Esophagus (tissue), 2 donors: ENCODE results near the gene IZUMO1. TPM values are rescaled to one million over a fixed set of nuclear protein-coding genes. Genes with fewer than 3 reads are reported as not detected.
A peak's percentile ranks its signal among the peaks of the same experiment; 100 is the strongest.

Experiments
- H3K27ac ChIP-seq, 2 donors: one replicate each; pipeline ENCODE4 v1.5.1; 2013; ENCODE audit warnings: low read depth in 2 of 2, mild to moderate bottlenecking in 2 of 2, inconsistent platforms in 1 of 2, low read length in 1 of 2, moderate library complexity in 1 of 2
- H3K27me3 ChIP-seq, 2 donors: one replicate each; pipeline ENCODE4 v1.6.1; 2013; ENCODE audit warnings: low read length in 2 of 2, control low read depth in 1 of 2, mild to moderate bottlenecking in 1 of 2; ENCODE audit not compliant: insufficient read depth in 2 of 2, control insufficient read depth in 1 of 2
- H3K36me3 ChIP-seq, 2 donors: one replicate each; pipeline ENCODE4 v1.6.1; 2013; ENCODE audit warnings: low read length in 1 of 2; ENCODE audit not compliant: control insufficient read depth in 2 of 2, insufficient read depth in 2 of 2
- H3K4me1 ChIP-seq, 2 donors: one replicate each; pipeline ENCODE4 v1.6.1; 2013; ENCODE audit warnings: low read length in 1 of 2; ENCODE audit not compliant: control insufficient read depth in 2 of 2, insufficient read depth in 2 of 2
- H3K4me3 ChIP-seq, 2 donors: one replicate each; pipeline ENCODE4 v1.5.1; 2013; ENCODE audit warnings: low read length in 2 of 2, mild to moderate bottlenecking in 2 of 2, low read depth in 1 of 2, moderate library complexity in 1 of 2
- H3K9me3 ChIP-seq, 2 donors: one replicate each; pipeline ENCODE4 v1.6.1; 2013; ENCODE audit warnings: mild to moderate bottlenecking in 2 of 2, low read depth in 1 of 2, low read length in 1 of 2, moderate library complexity in 1 of 2; ENCODE audit not compliant: control insufficient read depth in 2 of 2, insufficient read depth in 1 of 2
- WGBS, 2 donors: extraction: QIAGEN DNeasy Blood & Tissue Kit; methylation state at CpG; one replicate each; pipeline ENCODE4 v1.1.7; 2013; 5-methylcytosine and 5-hydroxymethylcytosine counted together
- polyA plus RNA-seq, 2 donors: library from polyadenylated mRNA; stranded (reverse); fragments of 200-250 nt; gene quantifications; one replicate each; pipeline ENCODE4 v1.2.3, GENCODE V29; 2013
- donor health status: healthy with polysubstance abuse.
- donor health status: Bipolar disorder and iron deficiency.

IZUMO1 gene
- polyA plus RNA-seq, 2 donors, result 0.16 to 0.39 TPM

- H3K4me1 ChIP-seq, result peaks cover 2 to 9% of the 10 kb centered on the region in 2 donors
- no peak overlapping the region for H3K27ac ChIP-seq
- H3K36me3 ChIP-seq, result peaks cover 0 to 8% of the 10 kb centered on the region in 2 donors
- H3K27me3 ChIP-seq, result no peaks in the 10 kb centered on the region
- H3K9me3 ChIP-seq, result no peaks in the 10 kb centered on the region
- WGBS, 2 donors, result 83 to 89% methylated on average over 29 of the region's 29 CpGs
- H3K4me3 ChIP-seq, result peak overlapping the region in 1 of 2 donors; percentile 2
Measured at GRCh38 chr19:48750771-48751504, 4.2 kb upstream of the IZUMO1 start.

GRCh38 chr19:48750351-48750750 lies 3.6 kb upstream of the IZUMO1 start:
- Histone ChIP-seq H3K27ac (no peak overlapping the region), H3K36me3 (peaks cover 0 to 8% of the 10 kb centered on the region in 2 donors), H3K4me3 (no peak overlapping the region), H3K4me1 (peaks cover 2 to 9% of the 10 kb centered on the region in 2 donors), H3K9me3 (no peaks in the 10 kb centered on the region), H3K27me3 (no peaks in the 10 kb centered on the region)
- 87 to 96% methylated on average over 31 of the region's 31 CpGs for WGBS, 2 donors

GRCh38 chr19:48749571-48750198 lies 3.0 kb upstream of the IZUMO1 start:
- H3K27me3 ChIP-seq, result no peaks in the 10 kb centered on the region

GRCh38 chr19:48746110-48746509 lies 599 bp downstream of the IZUMO1 start:
- Histone ChIP-seq H3K4me1 (peaks cover 3 to 6% of the 10 kb centered on the region in 2 donors), H3K9me3 (peaks cover 0 to 2% of the 10 kb centered on the region in 2 donors), H3K27ac (no peak overlapping the region), H3K27me3 (no peaks in the 10 kb centered on the region), H3K36me3 (peaks cover 0 to 8% of the 10 kb centered on the region in 2 donors), H3K4me3 (no peak overlapping the region)
- 79 to 80% methylated on average over 8 of the region's 8 CpGs for WGBS, 2 donors

More at GRCh38 chr19:48749571-48750198, 3.0 kb upstream of the IZUMO1 start:
- Histone ChIP-seq H3K4me1 (peaks cover 2 to 9% of the 10 kb centered on the region in 2 donors), H3K36me3 (peaks cover 0 to 8% of the 10 kb centered on the region in 2 donors), H3K27ac (no peak overlapping the region), H3K4me3 (no peak overlapping the region), H3K9me3 (no peaks in the 10 kb centered on the region)
- WGBS, 2 donors, result 67 to 75% methylated on average over 4 of the region's 4 CpGs

GRCh38 chr19:48745208-48745995 lies 1.3 kb downstream of the IZUMO1 start:
- Histone ChIP-seq H3K4me3 (no peak overlapping the region), H3K27ac (no peak overlapping the region), H3K36me3 (peaks cover 0 to 7% of the 10 kb centered on the region in 2 donors), H3K27me3 (no peaks in the 10 kb centered on the region), H3K9me3 (peaks cover 0 to 2% of the 10 kb centered on the region in 2 donors), H3K4me1 (peaks cover 5 to 10% of the 10 kb centered on the region in 2 donors)
- 37 to 46% methylated on average over 33 of the region's 33 CpGs for WGBS, 2 donors

GRCh38 chr19:48742096-48742495 lies 4.6 kb downstream of the IZUMO1 start:
- WGBS, 2 donors, result 91 to 92% methylated on average over 11 of the region's 11 CpGs
- H3K4me1 ChIP-seq, result peaks cover 3 to 20% of the 10 kb centered on the region in 2 donors

GRCh38 chr19:48741129-48741999 lies 5.3 kb downstream of the IZUMO1 start:
- Histone ChIP-seq H3K4me3 (no peak overlapping the region), H3K36me3 (no peaks in the 10 kb centered on the region), H3K9me3 (peaks cover 0 to 2% of the 10 kb centered on the region in 2 donors), H3K4me1 (peaks cover 3 to 20% of the 10 kb centered on the region in 2 donors), H3K27ac (peak overlapping the region; percentile 74 to 79), H3K27me3 (no peaks in the 10 kb centered on the region)
- WGBS, 2 donors, result 32 to 38% methylated on average over 35 of the region's 35 CpGs

More at GRCh38 chr19:48742096-48742495, 4.6 kb downstream of the IZUMO1 start:
- H3K27me3 ChIP-seq, result no peaks in the 10 kb centered on the region
- peak overlapping the region in 1 of 2 donors; percentile 71 for H3K27ac ChIP-seq
- no peak overlapping the region for H3K4me3 ChIP-seq
- peaks cover 0 to 2% of the 10 kb centered on the region in 2 donors for H3K9me3 ChIP-seq
- no peaks in the 10 kb centered on the region for H3K36me3 ChIP-seq

GRCh38 chr19:48740164-48740972 lies 6.3 kb downstream of the IZUMO1 start, which contains the start of gene RASIP1:
Gene RASIP1, minus strand, starts transcription at chr19:48740610. Its CDS starts 328 bp downstream, at chr19:48740282.
- peak within 1 kb of the TSS; percentile 74 to 79 for H3K27ac ChIP-seq
- peaks cover 3 to 20% of the 10 kb centered on the region in 2 donors for H3K4me1 ChIP-seq
- H3K9me3 ChIP-seq, result peaks cover 0 to 2% of the 10 kb centered on the region in 2 donors
- H3K4me3 ChIP-seq, result peak within 1 kb of the TSS; percentile 55 to 67
- 48 to 61% methylated on average over 26 to 27 of the region's 27 CpGs for WGBS, 2 donors
- H3K36me3 ChIP-seq, result no peaks in the 10 kb centered on the region
- H3K27me3 ChIP-seq, result no peaks in the 10 kb centered on the region
